Erythroblast (primary cell): ENCODE data around the gene COL1A2.

Experiments
- GATA1 ChIP-seq: IDR thresholded peaks from 2 replicates; pipeline ENCODE4 v1.6.1; 2011; ENCODE audit warnings: low read depth, mild to moderate bottlenecking, control low read depth, low read length, moderate library complexity
- POLR2A ChIP-seq: IDR thresholded peaks from 2 replicates; pipeline ENCODE4 v1.6.1; 2011; ENCODE audit warnings: mild to moderate bottlenecking, low read length

DNA sequence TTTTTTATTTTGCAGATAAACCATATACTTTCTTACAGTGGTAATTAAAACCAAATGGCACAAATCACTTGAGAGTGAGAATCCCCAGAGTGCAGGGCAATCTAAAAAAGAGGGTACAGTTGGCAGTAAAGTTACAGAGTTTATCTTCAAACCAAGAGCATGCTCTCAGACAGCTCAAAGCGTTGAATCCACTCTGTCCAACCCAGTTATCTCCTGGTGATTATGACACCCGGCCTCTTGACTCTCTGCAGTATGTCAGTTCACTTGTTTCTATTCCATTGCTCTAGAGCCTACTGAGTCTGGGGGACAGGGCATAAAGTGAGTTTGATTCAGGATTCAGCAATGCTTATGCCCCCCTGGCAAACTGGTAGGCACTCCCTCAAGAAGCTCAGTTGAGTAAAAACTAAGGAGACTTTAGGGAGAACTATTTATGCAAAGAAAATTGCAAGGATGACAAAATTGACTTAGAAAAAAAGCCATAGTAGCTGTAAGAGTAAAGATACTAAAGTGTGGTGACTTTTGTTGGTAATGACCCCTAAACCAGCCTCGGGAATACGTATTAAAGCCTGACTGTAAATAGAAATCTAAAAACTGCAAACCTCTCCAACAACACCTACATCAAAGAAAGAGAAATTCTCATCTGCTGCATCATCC, 55.5 kb downstream of the COL1A2 start:
- TF ChIP-seq POLR2A (no peak), GATA1 (no peak)
